ENCODE results near the gene MAPK9. TPM values are rescaled to one million over a fixed set of nuclear protein-coding genes. Genes with fewer than 3 reads are reported as not detected.

Gene MAPK9
- total and polyA plus RNA-seq, 11 donors = 15.2 to 51.3 (median 41.2) TPM

- Histone ChIP-seq H3K4me1 (peaks cover 0 to 33% (median 20%) of the 10 kb centered on the region in 12 donors), H3K36me3 (peaks cover 0 to 8% (median 0%) of the 10 kb centered on the region in 9 donors), H3K4me3 (peak overlapping the region; percentile 59 to 100 (median 86)), H3K9me3 (no peaks in the 10 kb centered on the region), H3K27ac (peak overlapping the region in 9 of 12 donors; percentile 28 to 96 (median 40)), H3K27me3 (no peaks in the 10 kb centered on the region)
- intact Hi-C loops (cut with DNase I) = loop anchor here in 6 of 10 donors (5.0 to 10.0 kb wide), 4 partner anchors 36 to 381 kb away; no protein-coding TSS in a partner anchor
- ATAC-seq (peak in 2 of 4 donors; percentile 2 to 4), DNase-seq (no peak)
- TF ChIP-seq CTCF (IDR thresholded peaks at IDR 0.05) = peak in 6 of 12 donors; percentile 13 to 46 (median 20)
- TF ChIP-seq POLR2A (IDR thresholded peaks at IDR 0.05) = no peak
- 1 to 10% (median 2%) methylated on average over 2 to 68 of the region's 68 CpGs for WGBS, 4 donors
These were observed 496 bp downstream of the MAPK9 start for GRCh38 chr5:180291234-180291940.

GRCh38 chr5:180290568-180291233 lies 1.2 kb downstream of the MAPK9 start:
- no peaks in the 10 kb centered on the region for H3K9me3 ChIP-seq
- no peaks in the 10 kb centered on the region for H3K27me3 ChIP-seq
- H3K4me1 ChIP-seq = peaks cover 0 to 33% (median 20%) of the 10 kb centered on the region in 12 donors
- peaks cover 0 to 10% (median 0%) of the 10 kb centered on the region in 9 donors for H3K36me3 ChIP-seq
- ATAC-seq = no peak
- TF ChIP-seq CTCF (IDR thresholded peaks at IDR 0.05) = no peak
- no peak for TF ChIP-seq POLR2A (IDR thresholded peaks at IDR 0.05)
- intact Hi-C loops (cut with DNase I) = loop anchor here in 6 of 10 donors (5.0 to 10.0 kb wide), 4 partner anchors 37 to 382 kb away; no protein-coding TSS in a partner anchor
- no peak for DNase-seq
- peak overlapping the region; percentile 59 to 100 (median 86) for H3K4me3 ChIP-seq
- peak overlapping the region in 3 of 12 donors; percentile 40 to 95 (median 62) for H3K27ac ChIP-seq
- 23 to 26% (median 24%) methylated on average over 13 of the region's 13 CpGs for WGBS, 4 donors

GRCh38 chr5:180289966-180290365 lies 1.9 kb downstream of the MAPK9 start:
- DNase-seq (no peak), ATAC-seq (no peak)
- Histone ChIP-seq H3K36me3 (peaks cover 0 to 8% (median 0%) of the 10 kb centered on the region in 9 donors), H3K27me3 (no peaks in the 10 kb centered on the region), H3K27ac (no peak overlapping the region), H3K4me3 (peak overlapping the region in 1 of 12 donors; percentile 99), H3K4me1 (peaks cover 0 to 33% (median 20%) of the 10 kb centered on the region in 12 donors), H3K9me3 (no peaks in the 10 kb centered on the region)
- 86 to 93% (median 89%) methylated on average over 5 of the region's 5 CpGs for WGBS, 4 donors
- TF ChIP-seq POLR2A (IDR thresholded peaks at IDR 0.05) (no peak), CTCF (IDR thresholded peaks at IDR 0.05) (no peak)
- intact Hi-C loops (cut with DNase I) = loop anchor here in 6 of 10 donors (5.0 to 10.0 kb wide), 4 partner anchors 37 to 382 kb away; no protein-coding TSS in a partner anchor

- no peaks in the 10 kb centered on the region for H3K27me3 ChIP-seq
- H3K4me1 ChIP-seq = peaks cover 0 to 33% (median 20%) of the 10 kb centered on the region in 12 donors
- no peak for ATAC-seq
- intact Hi-C loops (cut with DNase I) = no loop called here
- no peak for TF ChIP-seq POLR2A (IDR thresholded peaks at IDR 0.05)
- TF ChIP-seq CTCF (IDR thresholded peaks at IDR 0.05) = no peak
- H3K27ac ChIP-seq = no peak overlapping the region
- DNase-seq = no peak
- WGBS, 4 donors = 55 to 76% (median 71%) methylated on average over 3 of the region's 3 CpGs
- peaks cover 0 to 7% (median 0%) of the 10 kb centered on the region in 9 donors for H3K36me3 ChIP-seq
- no peaks in the 10 kb centered on the region for H3K9me3 ChIP-seq
- no peak overlapping the region for H3K4me3 ChIP-seq
These were observed 2.5 kb downstream of the MAPK9 start for GRCh38 chr5:180289433-180289832.

Measured in heart left ventricle (tissue), 16 donors.